IMR-90 (cell line): ENCODE results near the gene PHKB. TPM values are rescaled to one million over a fixed set of nuclear protein-coding genes. Genes with fewer than 3 reads are reported as not detected.

Source experiments
- ATAC-seq: fragments of 200-7000 bp; cut with Tn5 transposase; 2 replicates; pipeline ENCODE4 v1.9.1; 2020; ENCODE audit warnings: low read depth, mild to moderate bottlenecking, moderate library complexity
- BruUV-seq: library from RNA; stranded (reverse); fragments of 400-500 nt; replicated peaks from 2 replicates; lab custom pipeline; 2021; lab: Mats Ljungman, UMichigan
- CTCF ChIA-PET: fragments of 300-600 bp; formaldehyde crosslinking; extraction: SDS; loops from one replicate; lab custom pipeline; 2021; ENCODE audit warnings: antibody characterized with exemption; lab: Yijun Ruan, JAX
- POLR2A ChIA-PET: fragments of 300-600 bp; sonication (Branson Sonifier 250); formaldehyde crosslinking; loops from one replicate; lab custom pipeline; 2022; ENCODE audit warnings: antibody characterized with exemption; ENCODE audit not compliant: unreplicated experiment; lab: Charles Lee
- DNase-seq: peaks from one replicate; pipeline ENCODE4 v3.0.0; 2013
- H2AFZ ChIP-seq: replicated peaks from 2 replicates; pipeline ENCODE3; 2013; ENCODE audit warnings: low read length, mild to moderate bottlenecking; ENCODE audit not compliant: poor library complexity
- H2AK5ac ChIP-seq: 2 replicates; pipeline ENCODE4 v1.6.1; 2013; ENCODE audit warnings: low read depth, low read length, inconsistent platforms
- H2AK9ac ChIP-seq: replicated peaks from 2 replicates; pipeline ENCODE3; 2013; ENCODE audit warnings: mild to moderate bottlenecking, low read depth, low read length, moderate library complexity; ENCODE audit not compliant: poor library complexity
- H2BK120ac ChIP-seq: 2 replicates; pipeline ENCODE4 v1.6.1; 2013; ENCODE audit warnings: low read depth, low read length, inconsistent platforms
- H2BK15ac ChIP-seq: 3 replicates; pipeline ENCODE4 v1.6.1; 2013; ENCODE audit warnings: low read depth, low read length, inconsistent platforms
- H2BK20ac ChIP-seq: 2 replicates; pipeline ENCODE4 v1.6.1; 2013; ENCODE audit warnings: low read depth, mild to moderate bottlenecking, inconsistent platforms, low read length, moderate library complexity
- H2BK5ac ChIP-seq: 2 replicates; pipeline ENCODE4 v1.6.1; 2013; ENCODE audit warnings: mild to moderate bottlenecking, low read depth, low read length, inconsistent platforms; ENCODE audit not compliant: poor library complexity, severe bottlenecking
- H3K14ac ChIP-seq: replicated peaks from 2 replicates; pipeline ENCODE4 v1.6.1; 2013; ENCODE audit warnings: low read depth, low read length, inconsistent platforms
- H3K18ac ChIP-seq: 2 replicates; pipeline ENCODE4 v1.6.1; 2013; ENCODE audit warnings: low read depth, low read length, control low read depth
- H3K23ac ChIP-seq: 2 replicates; pipeline ENCODE4 v1.6.1; 2013; ENCODE audit warnings: low read depth, low read length, inconsistent platforms
- H3K27ac ChIP-seq: 2 replicates; pipeline ENCODE4 v1.5.1; 2013; ENCODE audit warnings: mild to moderate bottlenecking, control low read depth, low read length; ENCODE audit not compliant: insufficient read depth
- H3K27me3 ChIP-seq: 2 replicates; pipeline ENCODE4 v1.6.1; 2013; ENCODE audit warnings: low read length; ENCODE audit not compliant: control insufficient read depth, insufficient read depth
- H3K36me3 ChIP-seq: 2 replicates; pipeline ENCODE4 v1.6.1; 2013; ENCODE audit warnings: low read length, mixed read lengths; ENCODE audit not compliant: control insufficient read depth, insufficient read depth
- H3K4ac ChIP-seq: 2 replicates; pipeline ENCODE4 v1.6.1; 2013; ENCODE audit warnings: low read depth, low read length, inconsistent platforms
- H3K4me1 ChIP-seq: 2 replicates; pipeline ENCODE4 v1.6.1; 2013; ENCODE audit warnings: low read length, mixed read lengths; ENCODE audit not compliant: control insufficient read depth, insufficient read depth
- H3K4me2 ChIP-seq: 2 replicates; pipeline ENCODE4 v1.6.1; 2013; ENCODE audit warnings: low read depth, mild to moderate bottlenecking, control low read depth, low read length, moderate library complexity
- H3K4me3 ChIP-seq: 2 replicates; pipeline ENCODE4 v1.5.1; 2013; ENCODE audit warnings: low read depth, mild to moderate bottlenecking, control low read depth, low read length, moderate library complexity; ENCODE audit not compliant: insufficient read depth
- H3K56ac ChIP-seq: 2 replicates; pipeline ENCODE4 v1.6.1; 2013; ENCODE audit warnings: low read length, inconsistent platforms; ENCODE audit not compliant: insufficient read depth; ENCODE audit errors: extremely low read depth
- H3K79me1 ChIP-seq, 2 experiments: 2 replicates each; pipeline ENCODE4 v1.6.1; 2013; ENCODE audit warnings: low read length in 2 of 2, inconsistent platforms in 1 of 2, low read depth in 1 of 2
- H3K9ac ChIP-seq: 2 replicates; pipeline ENCODE4 v1.6.1; 2013; ENCODE audit warnings: low read depth, low read length, control low read depth
- H3K9me1 ChIP-seq: 2 replicates; pipeline ENCODE4 v1.6.1; 2013; ENCODE audit warnings: low read length, inconsistent platforms; ENCODE audit not compliant: insufficient read depth
- H3K9me3 ChIP-seq: 2 replicates; pipeline ENCODE4 v1.6.1; 2013; ENCODE audit warnings: low read length; ENCODE audit not compliant: control insufficient read depth, insufficient read depth
- H4K20me1 ChIP-seq: 2 replicates; pipeline ENCODE4 v1.6.1; 2013; ENCODE audit warnings: low read length, inconsistent platforms; ENCODE audit not compliant: insufficient read depth
- H4K5ac ChIP-seq: 2 replicates; pipeline ENCODE4 v1.6.1; 2013; ENCODE audit warnings: mild to moderate bottlenecking, low read depth, low read length, control low read depth
- H4K8ac ChIP-seq, 2 experiments: 2 replicates each; pipeline ENCODE4 v1.6.1; 2013; ENCODE audit warnings: low read depth in 2 of 2, low read length in 2 of 2, control low read depth in 1 of 2, inconsistent platforms in 1 of 2
- H4K91ac ChIP-seq: 2 replicates; pipeline ENCODE4 v1.6.1; 2013; ENCODE audit warnings: low read depth, low read length, inconsistent platforms; ENCODE audit not compliant: insufficient read depth
- BHLHE40 ChIP-seq: fragments of 150-350 bp; IDR thresholded peaks from 2 replicates; pipeline ENCODE4 v1.6.1; 2016; ENCODE audit warnings: mild to moderate bottlenecking, low read depth, low read length
- CHD1 ChIP-seq: IDR thresholded peaks from 2 replicates; pipeline ENCODE4 v1.6.1; 2012; ENCODE audit warnings: low read depth, low read length, improper control_type of control experiment
- FOS ChIP-seq: fragments of 150-350 bp; IDR thresholded peaks from 2 replicates; pipeline ENCODE4 v1.6.1; 2016; ENCODE audit warnings: low read depth, low read length
- MAFK ChIP-seq: IDR thresholded peaks from 2 replicates; pipeline ENCODE4 v1.6.1; 2012; ENCODE audit warnings: low read depth, low read length, improper control_type of control experiment
- MAZ ChIP-seq: IDR thresholded peaks from 2 replicates; pipeline ENCODE4 v1.6.1; 2012; ENCODE audit warnings: low read depth, mild to moderate bottlenecking, low read length, improper control_type of control experiment, moderate library complexity, borderline replicate concordance
- MXI1 ChIP-seq: IDR thresholded peaks from 2 replicates; pipeline ENCODE4 v1.6.1; 2012; ENCODE audit warnings: low read depth, mild to moderate bottlenecking, low read length, moderate library complexity, borderline replicate concordance
- NFE2L2 ChIP-seq: fragments of 150-350 bp; IDR thresholded peaks from 2 replicates; pipeline ENCODE4 v1.6.1; 2016; ENCODE audit warnings: low read depth, mild to moderate bottlenecking, low read length
- POLR2A ChIP-seq: IDR thresholded peaks from 2 replicates; pipeline ENCODE4 v1.6.1; 2012; ENCODE audit warnings: mild to moderate bottlenecking, low read depth, low read length
- RAD21 ChIP-seq: IDR thresholded peaks from 2 replicates; pipeline ENCODE4 v1.6.1; 2012; ENCODE audit warnings: low read length, improper control_type of control experiment
- RCOR1 ChIP-seq: IDR thresholded peaks from 2 replicates; pipeline ENCODE4 v1.6.1; 2012; ENCODE audit warnings: mild to moderate bottlenecking, low read length, improper control_type of control experiment; ENCODE audit not compliant: insufficient replicate concordance
- SMC3 ChIP-seq: fragments of 150-350 bp; IDR thresholded peaks from 2 replicates; pipeline ENCODE4 v1.6.1; 2016; ENCODE audit warnings: low read depth, mild to moderate bottlenecking, antibody characterized with exemption, low read length, moderate library complexity
- dilution Hi-C: fragments of 300-500 bp; cut with HindIII; formaldehyde crosslinking; loops from one replicate; pipeline ENCODE4 v1.14.3; 2018; ENCODE audit warnings: low sequenced_read_pairs; ENCODE audit not compliant: unreplicated experiment
- in situ Hi-C: fragments of 300-500 bp; cut with MboI; formaldehyde crosslinking; loops from 3 replicates; pipeline ENCODE4 v1.14.3; 2019; ENCODE audit warnings: low sequenced_read_pairs, inconsistent platforms, mixed read lengths
- intact Hi-C: fragments of 100-400 bp; cut with micrococcal nuclease; formaldehyde crosslinking; loops from 2 replicates; pipeline ENCODE4 v1.10.0; 2022
- polyA plus RNA-seq, 3 experiments: library from polyadenylated mRNA; depleted of rRNA; stranded (reverse); fragments of >200 nt; gene quantifications; 2 replicates each; pipeline ENCODE4 v1.2.3, GENCODE V29; 2012; ENCODE audit warnings: low replicate concordance in 1 of 3
- total RNA-seq: library from RNA; depleted of rRNA; stranded (reverse); fragments of >200 nt; gene quantifications from 2 replicates; pipeline ENCODE4 v1.2.3, GENCODE V29; 2012
- TF ChIP-seq, protein P1 (sequence below): conservative IDR thresholded peaks from 2 replicates; pipeline ENCODE4 v1.5.1; 2012; ENCODE audit warnings: mild to moderate bottlenecking, low read depth, low read length, improper control_type of control experiment

The PHKB gene
- total and polyA plus RNA-seq, 2 of the 4 experiments (the other 2 are of a cell fraction), result 24.2 to 58.6 TPM

- no peak overlapping the region for H2BK15ac ChIP-seq
- ATAC-seq (no peak), DNase-seq (no peak)
- no peak overlapping the region; the same call in 1 of the 2 replicates for H3K23ac ChIP-seq
- no peak overlapping the region for H3K9ac ChIP-seq
- TF ChIP-seq SMC3 (no peak), MXI1 (no peak), NFE2L2 (no peak), MAZ (no peak), FOS (no peak), CHD1 (no peak), BHLHE40 (no peak), RCOR1 (no peak), MAFK (no peak), POLR2A (no peak), RAD21 (no peak)
- TF ChIP-seq, protein P1, sequence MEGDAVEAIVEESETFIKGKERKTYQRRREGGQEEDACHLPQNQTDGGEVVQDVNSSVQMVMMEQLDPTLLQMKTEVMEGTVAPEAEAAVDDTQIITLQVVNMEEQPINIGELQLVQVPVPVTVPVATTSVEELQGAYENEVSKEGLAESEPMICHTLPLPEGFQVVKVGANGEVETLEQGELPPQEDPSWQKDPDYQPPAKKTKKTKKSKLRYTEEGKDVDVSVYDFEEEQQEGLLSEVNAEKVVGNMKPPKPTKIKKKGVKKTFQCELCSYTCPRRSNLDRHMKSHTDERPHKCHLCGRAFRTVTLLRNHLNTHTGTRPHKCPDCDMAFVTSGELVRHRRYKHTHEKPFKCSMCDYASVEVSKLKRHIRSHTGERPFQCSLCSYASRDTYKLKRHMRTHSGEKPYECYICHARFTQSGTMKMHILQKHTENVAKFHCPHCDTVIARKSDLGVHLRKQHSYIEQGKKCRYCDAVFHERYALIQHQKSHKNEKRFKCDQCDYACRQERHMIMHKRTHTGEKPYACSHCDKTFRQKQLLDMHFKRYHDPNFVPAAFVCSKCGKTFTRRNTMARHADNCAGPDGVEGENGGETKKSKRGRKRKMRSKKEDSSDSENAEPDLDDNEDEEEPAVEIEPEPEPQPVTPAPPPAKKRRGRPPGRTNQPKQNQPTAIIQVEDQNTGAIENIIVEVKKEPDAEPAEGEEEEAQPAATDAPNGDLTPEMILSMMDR, result no peak
- peaks cover 2% of the 10 kb centered on the region; the same call in 1 of the 2 replicates for H3K4me1 ChIP-seq
- H3K27ac ChIP-seq, result no peak overlapping the region
- H3K14ac ChIP-seq, result no peak overlapping the region
- no peak overlapping the region for H4K5ac ChIP-seq
- peaks cover 37 to 38% of the 10 kb centered on the region in 2 experiments for H3K79me1 ChIP-seq
- dilution Hi-C loops, result no loop called here
- intact Hi-C loops, result no loop called here
- H3K36me3 ChIP-seq, result no peaks in the 10 kb centered on the region
- POLR2A ChIA-PET, result no interaction called here
- no peaks in the 10 kb centered on the region for H3K27me3 ChIP-seq
- no peak overlapping the region for H3K4me2 ChIP-seq
- H2AK9ac ChIP-seq, result no peak overlapping the region
- no peak overlapping the region for H2BK20ac ChIP-seq
- no peak overlapping the region for H3K18ac ChIP-seq
- no TSS peak for BruUV-seq
- no peak overlapping the region for H4K91ac ChIP-seq
- H4K20me1 ChIP-seq, result no peaks in the 10 kb centered on the region; the same call in 1 of the 2 replicates
- peaks cover 6% of the 10 kb centered on the region; the same call in 1 of the 2 replicates for H3K9me1 ChIP-seq
- H4K8ac ChIP-seq, result no peak overlapping the region
- no peak overlapping the region for H3K4me3 ChIP-seq
- no peak overlapping the region for H2BK5ac ChIP-seq
- H3K4ac ChIP-seq, result no peak overlapping the region
- H2BK120ac ChIP-seq, result no peak overlapping the region
- CTCF ChIA-PET, result no interaction called here
- in situ Hi-C loops, result no loop called here
- no peaks in the 10 kb centered on the region for H3K9me3 ChIP-seq
- H2AFZ ChIP-seq, result no peak overlapping the region
- H2AK5ac ChIP-seq, result no peak overlapping the region
- no peak overlapping the region for H3K56ac ChIP-seq
Observed at GRCh38 chr16:47476654-47477345, 15.7 kb downstream of the PHKB start.
